Cardiac muscle cell (in vitro differentiated cells and primary cell): ENCODE results near the gene ANKRD12. TPM values are rescaled to one million over a fixed set of nuclear protein-coding genes. Genes with fewer than 3 reads are reported as not detected.

ENCODE experiments used
- DNase-seq, 2 donors: peaks; one replicate each; pipeline versions ENCODE4 v3.0.0 to v3.0.0-alpha.2; 2010 to 2017; ENCODE audit warnings: low read depth in 1 of 2, low spot score in 1 of 2
- H3K27ac ChIP-seq: fragments of 200-600 bp; sonication (generic); 2 replicates; pipeline ENCODE4 v1.5.1; 2016
- H3K27me3 ChIP-seq: fragments of 200-600 bp; sonication (generic); 2 replicates; pipeline ENCODE4 v1.6.0; 2016; ENCODE audit warnings: control low read depth
- H3K36me3 ChIP-seq: fragments of 200-600 bp; sonication (generic); 2 replicates; pipeline ENCODE4 v1.5.1; 2016; ENCODE audit warnings: control low read depth
- H3K4me1 ChIP-seq: fragments of 200-600 bp; sonication (generic); 2 replicates; pipeline ENCODE4 v1.8.1; 2017; ENCODE audit warnings: low read depth, mild to moderate bottlenecking, mixed run types
- H3K4me3 ChIP-seq: fragments of 200-600 bp; sonication (generic); 2 replicates; pipeline ENCODE4 v1.5.1; 2016; ENCODE audit warnings: mild to moderate bottlenecking
- H3K9me3 ChIP-seq: fragments of 200-600 bp; sonication (generic); 2 replicates; pipeline ENCODE4 v1.5.1; 2017; ENCODE audit warnings: low read depth, mild to moderate bottlenecking, control low read depth
- polyA plus RNA-seq: library from polyadenylated mRNA; unstranded; fragments of >200 nt; fragmentation: Nextera tagmentation; extraction: Ambion mirVana; gene quantifications from 2 replicates; pipeline ENCODE4 v1.2.1, GENCODE V29; 2016
- total RNA-seq: library from RNA; depleted of rRNA; stranded (reverse); fragments of >200 nt; gene quantifications from 2 replicates; pipeline ENCODE4 v1.2.3, GENCODE V29; 2016
- TF ChIP-seq, protein P1 (sequence below): IDR thresholded peaks from 2 replicates; pipeline ENCODE4 v1.5.1; 2012; ENCODE audit warnings: low read depth, mild to moderate bottlenecking, low read length

ANKRD12 gene
- total and polyA plus RNA-seq, 2 experiments from 2014 or later, result 21.5 to 88.8 TPM

DNA sequence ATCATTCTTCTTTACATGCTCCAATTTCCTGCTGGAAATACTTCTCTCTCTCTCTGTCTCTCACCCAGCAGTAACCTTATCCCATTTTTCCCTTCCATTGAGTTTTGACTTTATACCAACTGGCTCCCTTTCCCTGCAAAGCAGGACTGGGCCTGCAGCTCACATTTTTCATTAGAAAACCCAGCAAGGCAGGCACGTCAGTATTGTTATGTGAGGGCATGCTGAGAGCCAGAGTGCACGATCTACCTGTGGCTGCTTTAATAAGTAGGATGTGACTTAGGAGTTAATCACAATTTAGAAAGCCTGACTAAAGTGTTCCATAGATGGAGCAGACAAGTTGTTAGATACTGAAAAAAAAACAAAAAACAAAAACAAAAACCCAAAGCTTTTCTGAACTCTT lies 39.2 kb upstream of the ANKRD12 start:
- no peak overlapping the region for H3K27ac ChIP-seq

DNA sequence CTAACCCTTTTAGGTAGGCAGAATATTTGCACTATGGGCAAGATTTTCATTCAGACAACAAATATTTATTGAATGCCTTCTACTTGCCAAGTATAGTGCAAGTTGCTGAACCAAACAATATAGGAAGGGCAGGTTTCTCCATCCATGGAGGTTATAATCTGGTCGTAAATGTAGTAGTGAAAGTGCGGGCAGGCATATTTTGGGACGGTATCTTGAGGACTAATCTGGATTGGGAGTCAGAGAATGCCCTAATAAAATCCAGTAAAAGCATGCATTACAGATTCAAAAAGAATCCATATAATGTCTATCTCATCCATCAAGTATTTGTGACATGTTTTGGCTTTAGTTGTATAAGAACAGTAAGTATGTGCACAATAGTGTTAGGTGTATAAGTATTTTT lies 35.8 kb upstream of the ANKRD12 start:
- no peaks in the 10 kb centered on the region for H3K27me3 ChIP-seq
- H3K27ac ChIP-seq, result no peak overlapping the region
- no peaks in the 10 kb centered on the region for H3K9me3 ChIP-seq
- H3K4me3 ChIP-seq, result no peak overlapping the region
- DNase-seq, result no peak
- peaks cover 24% of the 10 kb centered on the region for H3K4me1 ChIP-seq
- TF ChIP-seq, protein P1, sequence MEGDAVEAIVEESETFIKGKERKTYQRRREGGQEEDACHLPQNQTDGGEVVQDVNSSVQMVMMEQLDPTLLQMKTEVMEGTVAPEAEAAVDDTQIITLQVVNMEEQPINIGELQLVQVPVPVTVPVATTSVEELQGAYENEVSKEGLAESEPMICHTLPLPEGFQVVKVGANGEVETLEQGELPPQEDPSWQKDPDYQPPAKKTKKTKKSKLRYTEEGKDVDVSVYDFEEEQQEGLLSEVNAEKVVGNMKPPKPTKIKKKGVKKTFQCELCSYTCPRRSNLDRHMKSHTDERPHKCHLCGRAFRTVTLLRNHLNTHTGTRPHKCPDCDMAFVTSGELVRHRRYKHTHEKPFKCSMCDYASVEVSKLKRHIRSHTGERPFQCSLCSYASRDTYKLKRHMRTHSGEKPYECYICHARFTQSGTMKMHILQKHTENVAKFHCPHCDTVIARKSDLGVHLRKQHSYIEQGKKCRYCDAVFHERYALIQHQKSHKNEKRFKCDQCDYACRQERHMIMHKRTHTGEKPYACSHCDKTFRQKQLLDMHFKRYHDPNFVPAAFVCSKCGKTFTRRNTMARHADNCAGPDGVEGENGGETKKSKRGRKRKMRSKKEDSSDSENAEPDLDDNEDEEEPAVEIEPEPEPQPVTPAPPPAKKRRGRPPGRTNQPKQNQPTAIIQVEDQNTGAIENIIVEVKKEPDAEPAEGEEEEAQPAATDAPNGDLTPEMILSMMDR, result no peak
- H3K36me3 ChIP-seq, result no peaks in the 10 kb centered on the region

More for the DNA sequence above, 39.2 kb upstream of the ANKRD12 start:
- H3K36me3 ChIP-seq, result no peaks in the 10 kb centered on the region
- no peak for DNase-seq
- peaks cover 5% of the 10 kb centered on the region for H3K4me1 ChIP-seq
- H3K4me3 ChIP-seq, result no peak overlapping the region
- H3K27me3 ChIP-seq, result no peaks in the 10 kb centered on the region
- TF ChIP-seq, protein P1, result no peak
- H3K9me3 ChIP-seq, result no peaks in the 10 kb centered on the region

DNA sequence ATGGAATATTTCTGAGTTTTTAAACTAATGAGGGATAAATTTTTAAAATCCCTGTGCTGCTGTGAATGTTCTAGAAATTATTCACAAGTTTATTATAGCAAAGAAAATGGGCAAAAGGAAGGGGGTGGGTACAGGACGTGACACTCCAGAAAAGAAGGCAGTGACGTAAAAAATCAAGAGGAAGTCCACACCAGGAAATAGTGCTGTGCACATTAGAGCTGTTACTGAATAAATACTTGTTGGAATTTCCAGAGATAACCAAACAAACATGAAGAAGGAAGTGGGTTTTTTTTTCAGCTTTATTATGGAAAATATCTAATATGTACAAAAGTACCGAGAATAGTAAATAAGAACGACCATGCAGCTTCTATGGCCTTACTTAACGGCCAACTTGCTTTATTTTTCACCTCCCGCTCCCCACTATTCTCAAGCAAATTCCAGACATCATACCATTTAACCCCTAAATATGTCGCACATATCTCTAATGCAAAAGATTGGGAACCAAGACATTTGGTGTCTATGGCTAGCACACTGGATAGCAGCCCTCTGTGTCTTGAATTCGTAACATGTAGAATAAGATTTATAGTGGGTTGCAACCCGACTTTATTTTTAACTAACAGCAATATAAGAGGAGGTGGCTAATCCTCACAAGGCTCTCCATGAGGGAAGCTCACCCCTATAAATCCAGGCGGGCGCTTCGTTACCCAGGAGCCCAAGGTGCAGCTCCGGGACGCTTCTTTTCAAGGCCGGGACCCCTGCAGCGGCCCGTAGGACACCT lies 34.7 kb upstream of the ANKRD12 start:
- H3K27me3 ChIP-seq, result no peaks in the 10 kb centered on the region
- no peaks in the 10 kb centered on the region for H3K9me3 ChIP-seq
- DNase-seq, result peak in 1 of 2 donors; percentile 82
- H3K27ac ChIP-seq, result no peak overlapping the region
- TF ChIP-seq, protein P1, result no peak
- H3K36me3 ChIP-seq, result no peaks in the 10 kb centered on the region
- H3K4me3 ChIP-seq, result peak overlapping the region; percentile 64
- peaks cover 35% of the 10 kb centered on the region for H3K4me1 ChIP-seq

DNA sequence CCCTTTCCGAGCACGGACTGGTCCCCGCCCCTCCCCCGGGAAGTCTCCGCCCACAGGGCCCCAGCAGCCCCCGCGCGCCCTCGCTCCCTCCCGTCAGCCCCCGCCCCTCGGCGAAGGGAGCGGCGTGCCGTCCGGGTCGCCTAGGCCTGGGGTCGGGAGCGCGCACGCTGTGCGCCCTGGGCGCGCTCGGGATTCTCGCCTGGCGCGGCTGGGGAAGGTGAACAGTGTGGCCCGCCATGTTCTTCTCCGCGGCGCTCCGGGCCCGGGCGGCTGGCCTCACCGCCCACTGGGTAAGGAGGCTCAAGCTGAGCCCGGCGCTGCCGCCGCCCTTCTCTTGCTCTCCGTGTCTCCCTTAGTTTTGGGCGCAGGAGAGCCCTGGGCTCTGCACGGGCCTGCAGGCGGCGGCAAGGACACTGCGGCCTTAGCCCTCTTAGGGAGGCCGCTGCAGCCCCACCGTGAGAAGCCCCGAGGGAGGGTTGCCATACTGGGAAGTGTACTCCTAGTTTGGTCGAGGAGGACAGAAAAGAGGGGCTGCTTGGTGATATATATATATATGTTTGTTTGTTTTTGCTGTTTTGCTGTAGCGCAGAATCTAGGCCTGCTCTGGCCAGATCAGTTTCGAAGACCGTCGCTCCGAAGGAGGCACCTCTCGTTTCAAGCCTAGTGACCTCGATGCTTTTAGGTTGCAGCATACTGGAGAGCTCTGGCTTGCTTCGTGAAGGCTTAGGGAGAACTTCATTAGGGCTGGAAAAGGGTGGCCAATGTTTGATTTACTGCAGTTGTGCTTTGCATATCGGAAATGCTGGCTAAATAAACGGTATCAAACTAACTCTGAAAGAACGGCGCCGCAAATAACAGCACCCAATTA lies 33.8 kb upstream of the ANKRD12 start, which contains the start of gene NDUFV2:
Gene NDUFV2 (plus strand): TSS at position 192 of the 868 bp plus-strand sequence. CDS start 45 bp downstream, at position 237.
- Histone ChIP-seq H3K27ac (peak within 1 kb of the TSS; percentile 98), H3K36me3 (no peaks in the 10 kb centered on the region), H3K27me3 (no peaks in the 10 kb centered on the region), H3K9me3 (no peaks in the 10 kb centered on the region), H3K4me1 (peaks cover 40% of the 10 kb centered on the region), H3K4me3 (peak within 1 kb of the TSS; percentile 64)
- TF ChIP-seq, protein P1, result no peak
- peak; percentile 98 for DNase-seq

DNA sequence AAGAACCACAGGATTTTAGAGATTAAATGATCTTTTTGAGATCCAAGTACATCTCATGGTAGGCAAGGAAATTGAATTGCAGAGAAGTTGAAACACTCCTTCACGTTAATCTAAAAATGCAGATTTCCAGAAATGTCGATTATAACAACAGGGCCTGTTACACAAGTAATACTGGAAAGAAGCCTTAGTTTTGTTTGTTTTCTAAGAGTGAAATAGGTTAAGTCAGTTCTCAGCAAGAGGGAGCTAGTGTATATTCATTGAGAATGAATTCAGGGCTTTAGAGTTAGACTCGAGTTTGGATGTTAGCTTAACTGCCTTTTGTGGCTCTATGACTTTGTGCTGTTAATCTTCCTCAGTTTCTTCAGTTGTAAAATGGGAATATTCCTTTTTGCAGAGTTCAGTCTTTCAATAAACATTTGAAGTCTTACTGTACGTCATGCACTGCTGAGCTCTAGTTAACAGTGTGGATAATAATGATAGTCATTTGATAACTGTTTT lies 33.2 kb upstream of the ANKRD12 start:
- Histone ChIP-seq H3K4me1 (peaks cover 40% of the 10 kb centered on the region), H3K9me3 (no peaks in the 10 kb centered on the region), H3K27me3 (no peaks in the 10 kb centered on the region), H3K27ac (peak overlapping the region; percentile 98), H3K36me3 (no peaks in the 10 kb centered on the region), H3K4me3 (peak overlapping the region; percentile 64)
- TF ChIP-seq, protein P1, result peak; percentile 7
- peak in 1 of 2 donors; percentile 30 for DNase-seq
